Measurements from ENCODE around the gene NTNG1.

The NTNG1 gene

DNA sequence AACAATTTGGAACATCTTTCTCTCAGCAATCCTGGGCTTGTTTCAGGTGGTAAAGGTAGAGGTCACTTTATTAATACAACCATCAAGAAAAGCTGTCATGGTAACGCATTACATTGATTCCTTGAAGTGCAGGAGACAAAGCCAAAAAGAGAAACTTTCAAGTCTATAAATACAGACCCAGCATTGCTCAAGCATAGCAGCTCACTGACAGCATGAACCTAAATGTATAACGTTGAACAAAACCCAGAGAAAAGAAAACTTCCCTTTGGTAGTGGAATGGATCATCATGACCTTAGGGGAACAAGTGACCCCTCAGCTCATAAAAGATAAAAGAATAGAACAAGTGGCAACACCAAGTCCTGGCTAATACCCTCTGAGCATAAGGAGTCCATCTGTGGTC is 332.2 kb downstream of the NTNG1 start:
- DNase-seq, result no peak

DNA sequence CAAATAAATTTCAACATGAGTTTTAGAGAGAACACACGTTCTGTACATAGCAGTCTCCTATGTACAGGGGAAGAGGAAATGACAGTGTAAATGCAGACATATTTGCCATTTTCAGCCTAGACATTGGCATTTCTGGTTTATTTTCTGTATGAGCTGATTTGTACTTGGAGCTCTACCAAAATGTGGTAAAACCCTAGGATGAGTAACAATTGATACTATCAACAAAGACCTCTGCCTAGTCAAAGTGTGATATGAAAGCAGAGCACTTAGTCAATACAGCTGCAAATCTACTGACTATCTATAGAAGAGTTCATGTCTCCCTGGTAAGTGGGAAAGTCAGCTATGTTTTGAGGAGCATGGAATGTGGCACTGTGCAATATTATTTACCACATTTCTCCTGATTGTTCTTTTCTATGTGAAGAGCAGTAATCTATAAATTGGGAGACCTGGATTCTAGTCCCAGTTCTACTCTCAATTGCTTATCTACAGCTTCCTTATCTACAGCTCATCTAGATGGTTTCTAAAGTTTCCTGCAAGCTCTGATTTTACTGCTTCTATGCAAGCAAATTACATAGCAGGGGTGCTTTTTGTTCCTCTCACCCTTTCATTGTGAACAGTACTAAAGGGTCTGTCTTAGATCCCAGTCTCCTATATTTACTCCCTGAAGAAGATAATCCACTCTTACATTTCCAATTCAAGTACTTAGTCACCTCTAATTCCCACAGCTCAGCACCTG is 334.2 kb downstream of the NTNG1 start:
- DNase-seq, result no peak

DNA sequence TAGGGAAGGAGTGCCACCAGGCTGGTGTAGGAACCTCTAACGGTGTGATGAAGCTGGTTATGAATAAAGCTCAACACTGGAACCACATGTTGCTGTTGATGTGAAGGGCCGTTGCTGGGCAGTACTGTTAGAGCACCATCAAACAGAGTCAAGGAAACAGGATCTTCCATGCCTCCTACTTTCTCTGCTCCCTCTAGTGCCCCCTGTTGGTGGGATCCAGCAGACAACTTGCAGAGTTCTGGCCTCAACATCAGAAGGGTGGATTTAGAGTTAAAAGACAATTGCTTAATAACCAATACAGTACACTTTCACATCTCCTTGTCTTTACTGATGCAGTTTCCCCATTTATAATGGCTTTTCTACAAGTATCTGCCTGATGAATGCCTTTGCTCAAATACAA is 336.4 kb downstream of the NTNG1 start:
- DNase-seq, result no peak

DNA sequence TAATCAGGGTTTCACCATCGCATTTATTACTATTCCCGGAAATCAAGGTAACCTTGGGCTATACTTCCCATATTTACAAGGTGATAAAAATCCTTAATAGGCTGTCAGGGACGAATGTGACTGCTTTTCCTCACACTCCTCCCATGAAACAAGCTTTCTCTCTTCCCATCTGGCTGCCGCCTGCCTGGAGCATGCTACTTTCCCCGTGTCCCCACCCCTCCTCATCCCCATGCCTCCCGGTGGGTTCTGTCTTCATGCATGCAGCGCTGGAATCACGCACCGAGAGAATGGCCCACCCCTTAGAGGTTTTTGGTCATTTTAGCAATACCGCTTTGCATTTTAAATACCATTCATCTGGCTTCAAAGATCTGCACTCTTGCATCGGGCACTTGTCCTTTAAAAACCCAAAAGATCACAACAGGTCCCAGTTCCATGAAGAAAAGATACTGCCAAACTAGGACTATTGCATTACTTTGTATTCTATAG is 339.1 kb downstream of the NTNG1 start:
- no peak for DNase-seq

DNA sequence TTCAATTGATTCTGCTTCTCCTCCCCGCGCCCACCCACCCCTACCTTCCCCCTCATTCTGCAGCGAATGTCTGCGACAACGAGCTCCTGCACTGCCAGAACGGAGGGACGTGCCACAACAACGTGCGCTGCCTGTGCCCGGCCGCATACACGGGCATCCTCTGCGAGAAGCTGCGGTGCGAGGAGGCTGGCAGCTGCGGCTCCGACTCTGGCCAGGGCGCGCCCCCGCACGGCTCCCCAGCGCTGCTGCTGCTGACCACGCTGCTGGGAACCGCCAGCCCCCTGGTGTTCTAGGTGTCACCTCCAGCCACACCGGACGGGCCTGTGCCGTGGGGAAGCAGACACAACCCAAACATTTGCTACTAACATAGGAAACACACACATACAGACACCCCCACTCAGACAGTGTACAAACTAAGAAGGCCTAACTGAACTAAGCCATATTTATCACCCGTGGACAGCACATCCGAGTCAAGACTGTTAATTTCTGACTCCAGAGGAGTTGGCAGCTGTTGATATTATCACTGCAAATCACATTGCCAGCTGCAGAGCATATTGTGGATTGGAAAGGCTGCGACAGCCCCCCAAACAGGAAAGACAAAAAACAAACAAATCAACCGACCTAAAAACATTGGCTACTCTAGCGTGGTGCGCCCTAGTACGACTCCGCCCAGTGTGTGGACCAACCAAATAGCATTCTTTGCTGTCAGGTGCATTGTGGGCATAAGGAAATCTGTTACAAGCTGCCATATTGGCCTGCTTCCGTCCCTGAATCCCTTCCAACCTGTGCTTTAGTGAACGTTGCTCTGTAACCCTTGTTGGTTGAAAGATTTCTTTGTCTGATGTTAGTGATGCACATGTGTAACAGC is 339.9 kb downstream of the NTNG1 start:
- DNase-seq, result no peak

DNA sequence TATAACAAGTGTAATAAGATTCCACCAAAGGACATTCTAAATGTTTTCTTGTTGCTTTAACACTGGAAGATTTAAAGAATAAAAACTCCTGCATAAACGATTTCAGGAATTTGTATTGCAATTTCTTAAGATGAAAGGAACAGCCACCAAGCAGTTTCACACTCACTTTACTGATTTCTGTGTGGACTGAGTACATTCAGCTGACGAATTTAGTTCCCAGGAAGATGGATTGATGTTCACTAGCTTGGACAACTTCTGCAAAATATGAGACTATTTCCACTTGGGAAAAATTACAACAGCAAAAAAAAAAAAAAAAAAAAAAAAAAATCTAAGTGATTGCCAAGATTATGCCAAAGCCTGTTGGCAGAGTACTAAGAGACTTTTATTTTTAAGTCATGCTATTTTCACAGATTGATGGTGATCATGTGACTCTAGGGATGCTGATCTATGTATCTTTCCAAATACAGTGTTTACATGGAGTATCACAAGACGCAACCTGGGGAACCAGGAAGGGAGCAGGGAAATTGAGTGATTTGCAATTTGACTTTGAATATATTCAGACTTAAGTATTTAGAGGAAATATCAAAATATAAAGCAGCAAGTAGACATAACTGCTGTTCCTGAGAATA is 341.0 kb downstream of the NTNG1 start:
- no peak for DNase-seq

DNA sequence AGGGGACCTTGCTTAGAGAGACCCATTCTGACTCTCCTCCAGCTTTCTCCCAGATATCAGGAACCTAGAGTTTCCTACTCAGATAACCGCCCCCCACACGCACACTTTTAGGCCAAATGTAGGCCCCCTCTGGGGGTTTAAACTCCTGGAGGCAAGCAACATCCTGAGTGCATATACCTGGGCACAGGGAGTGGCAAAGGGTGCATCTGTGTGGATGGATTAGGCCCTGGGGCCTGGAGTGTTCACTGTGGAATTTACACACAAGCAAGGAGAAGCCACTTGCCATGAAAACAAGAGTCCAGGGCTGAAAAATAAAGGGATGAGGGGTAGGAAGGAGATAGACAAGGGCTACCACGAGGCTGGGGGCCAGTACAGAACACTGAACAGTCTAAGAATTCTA is 343.1 kb downstream of the NTNG1 start:
- DNase-seq, result no peak

DNA sequence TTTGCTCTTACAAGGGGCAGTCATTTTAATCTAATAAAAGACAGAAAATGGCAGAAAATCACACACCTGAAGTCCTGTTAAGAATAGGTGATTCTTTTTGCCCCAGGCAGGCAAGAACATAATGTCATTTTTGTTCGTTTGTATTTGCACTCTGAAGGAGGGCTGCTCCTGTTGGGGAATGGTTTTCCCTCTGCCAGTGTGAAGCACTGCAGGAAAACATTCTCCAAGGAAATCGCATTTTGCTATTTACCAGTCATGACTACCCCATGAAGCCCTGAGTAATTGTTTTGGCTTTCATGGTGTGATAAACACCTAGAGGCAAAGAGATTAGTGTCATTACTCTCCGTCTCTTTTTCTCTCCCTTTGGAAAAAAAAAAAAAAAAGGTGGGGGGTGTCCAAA is 345.5 kb downstream of the NTNG1 start:
- no peak for DNase-seq

DNA sequence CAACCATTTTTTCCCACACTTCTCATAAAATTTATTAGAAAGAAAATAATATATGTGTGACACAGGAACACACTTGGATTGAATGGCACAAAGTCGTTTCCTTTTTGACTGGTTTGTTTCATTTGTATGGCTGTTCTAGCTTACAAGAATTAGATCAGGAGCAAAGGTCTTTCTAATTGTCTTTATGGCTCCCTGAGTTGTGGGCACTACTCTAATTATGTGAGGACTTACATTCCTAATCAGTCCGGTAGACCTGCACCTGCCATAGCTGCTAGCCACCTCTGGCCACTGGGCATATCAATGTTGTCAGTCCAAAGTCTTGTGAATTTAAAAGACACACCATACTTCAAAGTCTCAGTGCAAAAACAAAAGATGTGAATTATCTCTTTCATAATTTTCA is 346.7 kb downstream of the NTNG1 start:
- DNase-seq, result no peak

DNA sequence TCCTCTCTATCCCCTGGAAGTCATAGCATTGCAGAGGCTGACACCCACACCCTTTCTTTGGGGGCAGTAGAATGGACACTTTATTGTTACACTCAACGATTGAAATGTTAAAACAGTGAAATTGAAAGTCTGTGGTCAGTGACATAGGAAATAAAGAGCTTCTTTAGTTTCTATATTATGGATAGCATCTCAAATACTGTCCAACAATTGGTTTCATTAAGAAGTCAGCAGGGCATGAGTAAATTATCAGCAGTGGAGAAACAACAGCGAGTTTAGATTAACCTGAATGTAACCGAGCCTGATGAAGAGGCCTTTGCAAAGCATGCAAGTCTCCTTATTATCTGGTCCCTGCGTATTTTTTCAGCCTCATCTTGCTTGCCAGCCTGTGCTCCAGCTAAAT is 350.7 kb downstream of the NTNG1 start:
- no peak for DNase-seq

DNA sequence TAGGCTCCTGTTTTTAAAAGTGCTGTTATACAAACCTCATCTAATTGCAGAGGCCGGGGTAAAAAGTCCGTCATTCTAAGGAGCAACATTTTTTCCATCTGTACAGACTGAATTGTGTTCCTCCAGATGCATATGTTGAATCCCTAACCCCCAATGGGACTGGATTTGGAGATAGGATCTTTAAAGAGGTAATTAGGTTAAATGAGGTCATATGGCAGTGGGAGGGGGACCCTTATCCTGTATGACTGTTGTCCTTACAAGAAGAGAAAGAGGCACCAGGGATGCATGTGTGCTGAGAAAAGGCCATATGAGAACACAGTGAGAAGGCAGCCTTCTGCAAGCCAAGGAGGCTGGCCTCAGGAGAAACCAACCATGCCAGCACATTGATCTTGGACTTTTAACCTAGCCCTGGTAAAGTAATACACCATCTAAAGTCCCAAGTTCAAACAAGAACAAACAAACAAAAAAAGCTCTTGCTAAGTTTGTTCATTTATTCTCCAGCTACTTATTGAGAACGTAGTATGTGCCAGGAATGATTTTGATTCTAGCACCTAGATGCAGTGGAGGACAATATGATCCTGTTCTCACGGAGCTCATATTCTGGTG is 352.4 kb downstream of the NTNG1 start:
- DNase-seq, result no peak

DNA sequence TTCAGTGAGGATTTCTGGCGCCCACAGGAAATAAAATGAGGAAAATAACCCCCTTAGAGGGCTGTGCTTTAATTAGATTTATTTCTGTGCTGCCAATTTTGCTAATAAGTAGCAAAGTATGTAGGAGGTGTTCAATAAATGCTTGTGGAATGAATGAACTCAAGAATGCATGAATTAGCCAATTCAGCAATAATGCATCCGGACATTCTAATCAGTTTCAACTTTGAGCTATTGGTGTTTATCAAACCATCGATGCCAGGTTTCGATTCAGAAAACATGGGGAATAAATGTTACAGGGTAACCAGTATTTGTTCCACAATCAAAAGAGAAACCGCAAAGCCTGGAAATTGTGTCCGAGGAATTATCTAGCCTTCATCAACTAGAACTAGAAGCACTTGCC is 353.2 kb downstream of the NTNG1 start:
- DNase-seq, result no peak

DNA sequence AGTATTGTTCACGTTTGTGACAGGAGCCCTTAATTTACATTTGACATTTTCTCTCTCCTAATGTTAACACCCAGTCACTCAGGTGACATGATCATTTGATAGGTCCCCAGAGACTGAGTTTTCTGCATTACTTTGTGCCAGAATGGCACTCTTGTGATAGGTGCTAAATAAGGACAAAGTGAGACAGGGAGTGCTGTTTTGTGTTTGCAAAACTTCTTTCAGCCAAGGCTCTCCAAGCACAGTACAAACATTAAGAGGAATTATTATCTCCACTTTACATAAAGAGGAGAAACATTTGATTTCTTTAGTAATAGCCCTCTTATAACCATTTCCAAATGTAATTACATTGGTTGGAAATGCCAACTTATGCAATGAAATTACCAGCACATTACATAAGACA is 355.2 kb downstream of the NTNG1 start:
- no peak for DNase-seq

DNA sequence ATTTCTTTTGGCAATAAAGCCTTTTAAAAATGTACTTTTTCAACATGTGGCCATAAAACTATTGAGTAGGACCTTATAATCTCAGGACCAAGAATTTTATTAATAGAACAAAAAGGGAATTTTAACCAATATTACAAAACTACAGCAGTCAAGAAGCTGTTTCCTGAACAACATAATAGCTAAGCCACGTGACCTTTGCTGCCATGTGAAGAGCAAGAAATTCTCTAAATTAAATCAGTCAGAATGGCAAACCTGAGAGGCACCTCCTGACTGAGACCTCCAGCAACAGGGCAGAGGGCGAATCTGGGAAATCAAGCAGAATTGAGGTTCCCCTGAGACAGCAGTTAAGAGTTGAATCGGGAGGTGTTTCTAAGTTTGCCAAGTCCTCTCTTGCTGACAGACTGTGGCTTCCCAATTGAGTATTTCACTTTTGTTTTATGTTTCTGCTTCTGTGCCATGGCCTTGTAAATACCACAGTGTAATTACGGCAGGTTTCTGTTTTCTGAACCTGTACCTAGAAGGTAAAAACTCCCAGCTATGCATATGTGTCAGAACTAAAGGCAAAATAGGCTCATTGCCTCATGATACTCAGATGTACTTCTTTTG is 358.4 kb downstream of the NTNG1 start:
- no peak for DNase-seq

DNA sequence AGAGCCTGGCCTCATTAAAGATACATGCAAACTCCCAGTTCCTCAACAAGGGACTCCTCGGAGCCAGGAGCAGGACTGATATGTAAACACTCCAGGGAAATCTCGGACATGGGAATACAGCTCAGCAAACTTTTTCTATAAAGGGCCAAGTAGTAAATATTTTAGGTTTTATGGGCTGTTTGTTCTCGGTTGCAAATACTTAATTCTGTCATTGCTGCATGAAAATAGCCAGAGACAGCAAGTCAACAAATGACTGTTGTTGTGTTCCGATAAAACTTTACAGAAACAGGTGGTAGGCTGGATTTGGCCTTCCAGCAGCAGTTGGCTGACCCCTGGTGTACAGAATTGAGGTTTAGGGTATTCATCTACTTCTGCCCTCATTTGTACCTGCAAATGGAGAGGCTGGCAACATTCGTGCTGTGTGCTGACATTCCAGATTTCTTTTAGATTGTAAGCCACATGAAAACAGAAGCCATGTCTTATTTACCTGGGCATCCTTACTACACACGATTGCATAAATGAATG is 360.3 kb downstream of the NTNG1 start:
- DNase-seq, result no peak

DNA sequence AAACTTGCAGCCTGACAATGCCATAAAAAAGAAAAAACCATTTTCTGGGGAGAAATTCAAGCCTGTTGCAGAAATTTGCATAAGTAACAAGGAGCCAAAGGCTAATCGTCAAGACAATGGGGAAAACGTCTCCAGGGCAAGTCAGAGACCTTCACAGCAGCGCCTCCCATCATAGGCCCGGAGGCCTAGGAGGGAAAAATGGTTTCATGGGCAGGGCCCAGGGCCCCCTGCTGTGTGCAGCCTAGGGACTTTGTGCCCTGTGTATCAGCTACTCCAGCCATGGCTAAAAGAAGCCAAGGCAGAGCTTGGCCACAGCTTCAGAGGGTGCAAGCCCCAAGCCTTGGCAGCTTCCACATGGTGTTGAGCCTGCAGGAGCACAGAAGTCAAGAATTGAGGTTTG is 369.5 kb downstream of the NTNG1 start:
- DNase-seq, result no peak

DNA sequence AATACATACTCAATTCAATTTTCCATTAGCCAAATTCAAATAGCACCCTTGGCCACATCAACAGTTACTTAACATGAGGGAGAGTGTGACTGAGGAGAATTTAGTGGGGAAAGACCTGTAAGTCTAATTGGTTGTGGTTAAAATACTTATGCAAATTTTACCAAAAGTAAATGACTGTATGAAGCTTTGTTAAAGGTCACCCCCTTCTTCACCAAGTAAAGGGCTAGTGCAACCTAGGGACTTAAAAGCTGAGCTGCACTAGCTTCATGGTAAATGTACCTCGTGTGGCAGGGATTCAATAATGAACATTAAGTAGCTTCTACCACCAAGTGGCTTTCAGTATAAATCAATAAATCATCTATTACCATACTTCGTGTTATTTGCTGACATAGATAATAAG is 372.0 kb downstream of the NTNG1 start:
- DNase-seq, result no peak

DNA sequence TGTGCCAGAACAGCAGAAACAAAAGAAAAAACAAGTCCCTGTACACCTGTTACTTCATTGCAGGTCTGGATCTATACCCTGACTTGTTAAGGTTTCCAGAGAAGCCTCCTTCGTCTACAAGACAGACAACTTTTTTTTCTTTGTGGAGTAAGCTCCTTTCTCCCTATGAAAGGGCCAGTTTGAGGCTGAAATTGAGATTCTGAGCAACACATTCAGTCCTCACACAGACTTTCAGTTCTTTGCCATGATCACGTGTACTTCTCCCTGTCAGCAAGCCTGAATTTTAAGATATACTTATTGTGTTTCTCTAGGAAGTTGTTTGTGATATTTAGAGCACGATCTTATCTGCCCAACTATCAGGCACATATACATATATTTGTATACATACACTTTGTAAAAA is 374.0 kb downstream of the NTNG1 start:
- no peak for DNase-seq

DNA sequence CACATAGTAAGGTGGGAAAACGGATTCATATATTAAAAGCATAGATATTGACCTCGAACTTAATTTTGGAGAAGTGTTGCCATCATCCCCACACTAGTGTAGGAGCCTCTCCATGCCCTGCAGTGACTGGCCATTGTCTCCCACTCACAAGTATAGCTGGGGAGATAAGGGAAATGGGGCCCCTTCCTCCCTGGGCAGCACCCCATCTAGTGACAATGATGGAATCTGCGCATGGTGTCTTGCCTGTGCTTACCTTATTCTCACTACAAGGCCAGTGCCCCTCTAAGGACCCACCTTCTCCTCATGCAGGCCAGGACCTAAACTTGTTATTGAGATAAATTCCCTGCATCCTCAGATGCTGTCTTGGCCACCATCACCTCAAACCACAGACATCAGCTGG is 374.9 kb downstream of the NTNG1 start:
- DNase-seq, result no peak

DNA sequence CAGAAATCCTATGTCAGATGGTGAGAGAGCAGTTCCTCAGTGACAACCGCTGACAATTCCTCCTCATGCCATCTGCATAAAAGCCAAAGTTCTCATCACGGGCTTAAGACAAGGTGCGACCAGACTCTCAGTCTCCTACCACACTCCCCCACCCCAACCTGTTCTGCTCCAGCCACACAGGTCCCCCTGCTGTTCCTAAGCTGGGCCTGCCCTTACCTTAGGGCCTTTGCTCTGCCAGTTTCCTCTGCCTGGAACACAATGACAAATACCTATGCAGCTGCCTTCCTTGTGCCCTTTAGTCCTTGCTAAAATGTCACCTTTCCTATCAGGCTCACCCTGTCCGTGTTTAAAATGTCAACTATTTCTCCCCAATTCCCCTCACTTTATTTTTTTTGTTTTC is 382.2 kb downstream of the NTNG1 start:
- DNase-seq, result no peak

DNA sequence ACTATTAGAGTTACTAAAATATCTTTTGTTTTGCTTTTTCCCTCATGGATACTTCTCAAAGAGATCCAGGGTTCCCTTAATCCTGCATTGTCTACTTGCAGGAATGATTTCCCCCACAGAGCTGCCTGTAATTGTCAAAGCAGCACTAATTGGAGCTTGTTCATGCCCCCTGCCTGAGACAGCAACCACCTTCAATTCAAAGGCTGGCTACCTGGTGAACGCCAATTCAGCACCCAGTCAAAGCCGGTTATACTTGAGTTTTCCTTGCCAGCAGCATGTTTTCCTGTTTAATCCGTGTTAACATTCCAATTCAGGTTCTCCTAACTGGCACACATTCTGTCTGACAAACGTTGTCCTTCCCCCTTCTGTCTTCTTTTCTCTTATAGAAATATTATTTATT is 382.9 kb downstream of the NTNG1 start:
- DNase-seq, result no peak

DNA sequence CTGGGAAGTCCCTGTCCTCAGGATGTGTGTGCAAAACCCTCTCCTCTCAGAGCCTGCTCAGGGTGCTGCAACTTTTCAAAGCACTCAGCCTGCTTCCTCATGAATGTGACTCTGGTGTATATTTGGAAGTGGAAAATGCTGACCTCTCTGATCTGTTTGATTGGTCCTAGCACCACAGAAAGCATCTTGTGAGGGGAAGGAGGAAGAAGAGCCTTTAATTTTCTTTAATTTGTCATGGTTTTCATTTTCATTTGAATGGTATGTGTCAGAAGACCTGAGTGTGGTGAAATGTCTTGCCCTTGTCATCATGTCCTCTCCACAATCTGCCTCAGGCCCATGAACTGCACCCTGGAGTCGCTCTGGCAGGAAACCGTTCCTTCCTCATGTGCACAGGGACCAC is 383.5 kb downstream of the NTNG1 start:
- DNase-seq, result no peak

DNA sequence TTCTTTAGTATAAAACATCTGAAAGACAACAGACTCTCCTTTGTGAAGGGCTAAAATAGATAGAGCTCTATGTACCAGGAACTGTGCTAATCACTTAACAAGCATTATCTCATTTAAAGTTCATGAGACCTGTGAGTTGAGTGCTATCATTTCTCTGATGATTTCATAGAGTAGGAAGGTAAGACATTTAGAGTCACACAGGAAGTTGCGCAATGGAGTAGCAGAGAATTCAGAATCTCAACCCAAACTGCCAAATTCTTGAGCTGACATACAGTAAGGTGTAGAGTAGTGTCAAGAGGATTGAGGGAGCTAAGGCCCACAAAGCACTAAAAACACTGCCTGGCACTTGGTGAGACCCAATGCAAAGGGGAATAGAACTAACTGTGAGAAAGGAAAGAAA is 384.3 kb downstream of the NTNG1 start:
- DNase-seq, result no peak

Measured in activated CD4-positive, CD25-positive, alpha-beta regulatory T cell (primary cell).